GM21360 (cell line): Measurements from ENCODE around the gene CTTNBP2.
"Not testable (repeated sequence)": the region's sequence is repeated elsewhere in the genome, so short reads cannot be mapped to it uniquely, and the experiment has no call there.

ENCODE experiments used
- ATAC-seq: cut with Tn5 transposase; IDR thresholded peaks from one replicate; pipeline ENCODE4 v1.9.1; 2021; ENCODE audit warnings: mild to moderate bottlenecking, moderate library complexity; ENCODE audit not compliant: unreplicated experiment

The CTTNBP2 gene

DNA sequence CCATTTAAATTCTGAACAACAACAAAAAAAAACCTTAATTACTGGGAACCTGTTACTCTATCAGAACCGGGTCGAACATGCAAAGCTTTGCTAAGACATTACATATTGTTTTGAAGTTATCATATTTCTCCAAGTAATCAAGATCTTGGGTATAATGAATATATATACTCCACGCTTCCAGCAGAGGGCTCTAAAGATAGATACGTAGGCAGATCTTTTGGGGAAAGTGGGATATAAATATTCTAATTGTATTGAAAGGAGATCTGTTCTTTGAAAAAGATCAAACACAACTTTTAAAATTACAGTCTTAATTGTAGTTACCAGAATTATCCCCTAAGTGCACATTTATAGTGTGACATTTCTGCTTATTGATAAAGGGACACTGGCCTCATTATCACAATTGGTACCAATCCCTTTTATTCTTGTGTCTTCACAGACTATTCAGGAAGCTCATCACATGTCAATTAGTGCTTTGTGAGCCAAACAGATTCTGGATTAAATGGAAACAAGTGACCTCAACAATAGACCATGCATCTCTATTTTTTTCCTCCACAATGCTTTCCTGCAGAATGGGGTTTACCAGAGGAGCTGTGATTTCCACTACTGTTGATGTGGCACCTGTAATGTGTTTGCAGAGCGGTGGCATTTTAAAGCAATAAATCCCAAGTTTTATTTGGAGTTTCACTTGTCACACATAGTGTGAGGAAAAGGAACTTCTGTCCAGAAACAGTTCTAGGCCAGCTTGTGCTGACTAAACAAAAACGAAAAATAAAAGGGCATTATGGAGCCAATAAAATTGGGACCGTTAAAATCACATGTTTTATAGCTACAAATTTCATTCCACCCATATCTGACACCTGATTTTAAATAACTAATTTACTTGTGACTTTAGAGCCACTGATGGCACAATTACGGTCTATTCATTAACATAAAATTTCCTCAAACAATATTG is 122.4 kb downstream of the CTTNBP2 start:
- ATAC-seq, result peak; percentile 53

DNA sequence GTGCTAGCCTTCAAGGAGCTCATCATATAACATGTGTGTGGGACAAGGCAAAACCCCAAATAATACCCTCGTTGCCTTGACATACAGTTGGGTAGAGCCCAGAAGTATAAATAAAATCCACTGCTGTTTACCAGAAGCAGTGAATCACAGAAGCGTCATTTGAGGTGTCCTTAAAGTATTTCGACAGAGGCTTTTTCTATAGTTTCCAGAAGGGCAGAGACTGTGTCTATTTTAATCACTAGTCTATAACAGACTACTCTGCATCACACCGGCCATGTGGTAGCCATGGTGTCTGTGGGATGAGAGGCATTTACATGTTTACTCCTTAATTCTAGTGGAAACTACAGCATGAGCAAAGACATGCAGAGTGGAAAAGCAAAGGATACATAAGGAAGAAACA is 131.3 kb downstream of the CTTNBP2 start:
- ATAC-seq, result no peak

DNA sequence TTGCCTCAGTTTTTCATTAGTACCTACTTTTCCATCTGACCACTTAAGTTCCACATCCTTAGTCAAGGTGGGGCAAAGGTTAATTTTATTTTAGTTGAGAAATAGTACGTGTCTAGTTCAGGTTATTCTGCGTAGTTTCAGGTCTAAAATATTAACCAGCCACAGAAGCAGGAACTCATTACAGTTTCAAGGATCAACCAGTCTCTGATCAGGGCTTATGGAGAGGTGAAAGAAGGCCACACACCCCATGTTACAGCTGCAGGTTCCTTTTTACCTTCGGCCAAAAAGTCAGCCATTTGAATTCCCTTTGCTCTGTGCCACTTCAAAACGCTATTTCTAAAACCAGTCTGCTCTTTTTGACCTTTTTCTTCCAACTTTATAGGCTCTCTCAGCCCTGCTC is 134.2 kb downstream of the CTTNBP2 start:
- no peak for ATAC-seq

DNA sequence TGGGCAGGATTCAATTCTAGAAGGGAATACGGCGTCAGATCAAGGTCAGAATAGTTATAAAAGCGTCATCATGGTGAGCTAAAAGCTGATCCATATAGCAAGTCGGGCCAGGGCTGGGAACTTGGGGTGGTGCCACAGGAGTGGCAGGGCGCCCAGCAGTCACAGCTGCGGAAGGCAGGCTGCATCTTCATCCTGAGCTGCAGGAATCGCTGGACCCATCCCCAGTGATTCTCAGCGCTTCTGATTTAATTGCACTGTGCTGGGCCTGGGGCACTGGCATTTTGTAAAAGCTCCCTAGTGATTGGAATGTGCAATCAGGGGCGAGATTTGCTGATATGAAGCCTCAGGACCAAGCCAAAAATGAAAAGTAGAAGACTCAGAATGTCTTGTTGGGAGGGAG is 135.3 kb downstream of the CTTNBP2 start:
- ATAC-seq, result no peak

DNA sequence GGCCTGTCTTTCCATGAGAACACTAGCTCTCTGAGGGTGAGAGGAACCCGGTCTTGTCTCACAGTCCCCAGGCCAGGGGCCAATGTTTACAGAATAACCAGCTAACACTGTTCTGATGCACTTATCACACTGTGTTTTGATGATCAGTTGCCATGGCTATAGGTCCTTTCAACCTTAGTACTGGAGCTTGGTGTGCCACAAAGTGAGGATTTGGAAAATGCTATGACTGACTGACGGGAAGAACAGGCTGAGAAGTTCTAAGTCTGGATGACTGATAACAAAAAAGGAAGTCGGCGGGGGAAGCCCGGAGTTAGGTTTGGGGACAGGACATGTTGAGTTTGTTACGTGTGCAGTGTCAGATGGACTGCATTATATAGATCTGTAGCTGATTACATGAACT is 141.8 kb downstream of the CTTNBP2 start:
- ATAC-seq, result peak; percentile 95

DNA sequence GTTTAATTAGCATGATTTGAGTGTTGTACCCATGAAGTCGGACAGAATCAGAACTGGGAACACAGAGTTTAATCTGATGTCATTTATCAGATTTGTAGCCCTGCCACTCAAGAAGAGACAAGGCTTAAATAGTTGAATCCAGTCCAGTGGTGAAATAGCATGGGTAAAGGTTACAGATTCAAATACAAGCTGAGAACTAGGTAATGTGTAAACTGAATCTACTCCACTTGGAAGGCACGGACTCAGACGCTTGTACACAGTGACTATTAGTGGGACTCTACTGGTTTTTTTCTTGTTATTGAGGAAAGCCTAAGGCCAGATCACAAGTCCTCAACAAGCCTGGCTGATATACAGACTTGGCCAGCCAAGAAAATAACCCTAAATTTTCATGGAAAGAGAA is 142.9 kb downstream of the CTTNBP2 start:
- no peak for ATAC-seq

DNA sequence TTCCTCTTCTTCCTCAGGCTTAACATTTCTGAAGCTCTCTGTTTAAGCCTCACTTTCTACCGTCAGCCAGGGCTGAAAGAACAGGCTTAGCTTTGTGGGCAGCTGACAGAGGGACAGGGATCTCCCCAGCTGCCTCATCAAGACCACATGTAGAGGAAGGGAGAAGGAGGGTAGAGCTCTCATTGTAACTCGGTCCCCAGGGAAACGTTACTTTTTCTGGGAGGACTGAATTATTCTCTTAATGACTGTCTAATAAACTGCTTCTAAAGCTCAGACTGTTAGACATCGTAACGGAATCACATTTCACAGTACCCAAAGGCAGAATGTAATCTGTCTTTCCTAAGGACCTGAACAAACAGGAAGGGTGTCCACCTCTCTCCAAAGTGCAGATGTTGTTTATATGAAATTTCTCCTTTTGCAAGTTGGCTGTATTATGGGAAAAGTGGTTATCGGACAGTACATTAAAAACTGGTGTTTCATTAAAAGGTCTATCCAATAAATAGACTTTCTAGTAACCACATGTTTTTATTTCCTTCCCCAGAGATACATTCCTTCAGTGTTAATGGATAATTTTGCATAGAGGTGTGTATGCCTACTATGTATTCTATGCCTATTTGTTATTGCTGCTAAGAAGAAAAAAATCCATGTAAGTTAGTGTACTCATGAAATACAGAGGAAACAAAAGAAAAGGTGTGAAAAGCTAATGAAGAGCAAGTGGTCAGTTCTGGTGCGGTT is 144.2 kb downstream of the CTTNBP2 start:
- ATAC-seq, result peak; percentile 40

DNA sequence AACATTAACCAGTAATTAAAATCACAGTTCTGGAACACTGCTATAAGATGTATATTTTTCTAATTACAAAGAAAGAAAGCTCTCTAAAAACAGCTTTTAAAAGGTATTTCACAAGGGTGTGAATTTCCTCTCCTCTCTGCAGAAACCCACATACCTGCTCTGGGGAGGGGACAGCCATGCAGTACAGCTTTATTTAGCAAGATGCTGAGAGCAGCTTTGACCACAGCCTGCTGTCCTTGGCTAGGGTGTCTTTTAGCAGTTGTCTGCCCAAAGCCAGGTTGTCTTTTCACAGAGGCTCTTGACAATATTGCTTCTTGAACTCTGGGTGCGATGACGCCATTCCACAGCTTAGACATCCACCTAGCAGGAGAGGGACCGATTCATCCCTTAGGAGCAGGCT is 148.3 kb downstream of the CTTNBP2 start:
- ATAC-seq, result no peak

DNA sequence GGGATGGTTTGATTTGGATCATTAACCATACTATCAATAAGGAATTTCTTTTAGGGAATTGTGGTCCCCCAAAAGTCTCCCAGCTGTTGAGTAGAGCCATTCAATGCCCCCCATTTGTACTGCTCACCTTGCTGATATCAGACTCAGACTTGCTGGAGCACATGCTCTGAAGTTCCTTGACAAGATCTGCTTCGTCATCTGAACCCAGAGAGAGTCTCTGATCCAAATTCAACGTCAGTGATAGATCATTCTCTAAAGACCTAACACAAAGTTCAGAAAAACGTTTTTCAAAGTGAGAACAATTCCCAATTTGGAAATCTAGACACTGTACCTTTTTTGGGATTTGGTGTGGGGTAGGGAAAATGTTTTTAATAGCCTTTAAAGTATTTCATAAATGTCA is 153.9 kb downstream of the CTTNBP2 start:
- ATAC-seq, result no peak

DNA sequence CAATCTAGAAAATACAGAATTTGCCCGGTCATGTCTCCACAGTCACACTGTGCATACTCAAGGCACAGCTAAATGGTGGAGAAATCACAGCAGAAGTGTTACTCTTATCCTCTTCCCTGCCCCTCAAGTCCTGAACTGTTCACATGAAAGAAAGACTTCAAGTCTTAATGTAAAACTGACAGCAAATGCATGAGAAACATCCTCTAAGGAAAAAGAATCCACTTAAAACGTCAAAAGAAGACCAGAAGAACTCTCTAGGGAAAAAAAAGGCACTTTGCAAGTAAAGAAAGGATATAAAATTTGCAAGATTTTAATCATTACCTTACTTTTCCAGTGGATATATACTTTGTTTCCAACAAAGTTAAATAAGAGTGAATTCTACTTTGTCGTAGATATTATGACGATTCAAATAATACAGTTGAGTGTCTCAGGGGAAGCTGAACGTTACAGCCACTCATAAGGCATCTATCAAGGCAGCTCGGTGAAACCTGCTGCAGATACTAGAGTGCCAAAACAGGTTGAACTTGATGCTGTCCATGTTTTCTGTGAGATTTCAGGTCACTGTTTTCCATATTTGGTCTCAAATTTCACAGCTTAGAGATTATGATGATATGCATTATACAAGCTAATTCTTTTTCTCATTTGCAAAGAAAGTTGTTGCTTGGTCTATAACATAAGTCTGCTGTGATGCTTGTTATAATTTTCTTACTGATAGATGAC is 155.0 kb downstream of the CTTNBP2 start:
- ATAC-seq, result no peak

DNA sequence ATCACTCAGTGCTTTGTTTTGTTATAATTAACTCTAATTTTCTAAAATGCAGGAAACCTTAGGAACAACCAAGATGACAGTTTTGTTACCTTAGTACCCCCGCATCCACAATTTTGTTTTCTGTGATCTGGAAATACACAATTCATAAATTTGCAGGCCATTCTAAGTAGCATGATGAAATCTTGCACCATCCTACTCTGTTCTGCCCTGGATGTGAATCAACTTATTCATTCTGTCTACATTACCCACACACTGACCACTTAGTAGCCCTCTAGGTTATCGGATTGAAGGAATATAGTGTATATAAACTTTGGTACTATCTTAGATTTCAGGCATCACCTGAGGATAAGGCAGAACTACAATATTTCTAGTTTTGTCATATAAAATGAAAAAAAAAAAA is 155.9 kb downstream of the CTTNBP2 start:
- ATAC-seq, result no peak

DNA sequence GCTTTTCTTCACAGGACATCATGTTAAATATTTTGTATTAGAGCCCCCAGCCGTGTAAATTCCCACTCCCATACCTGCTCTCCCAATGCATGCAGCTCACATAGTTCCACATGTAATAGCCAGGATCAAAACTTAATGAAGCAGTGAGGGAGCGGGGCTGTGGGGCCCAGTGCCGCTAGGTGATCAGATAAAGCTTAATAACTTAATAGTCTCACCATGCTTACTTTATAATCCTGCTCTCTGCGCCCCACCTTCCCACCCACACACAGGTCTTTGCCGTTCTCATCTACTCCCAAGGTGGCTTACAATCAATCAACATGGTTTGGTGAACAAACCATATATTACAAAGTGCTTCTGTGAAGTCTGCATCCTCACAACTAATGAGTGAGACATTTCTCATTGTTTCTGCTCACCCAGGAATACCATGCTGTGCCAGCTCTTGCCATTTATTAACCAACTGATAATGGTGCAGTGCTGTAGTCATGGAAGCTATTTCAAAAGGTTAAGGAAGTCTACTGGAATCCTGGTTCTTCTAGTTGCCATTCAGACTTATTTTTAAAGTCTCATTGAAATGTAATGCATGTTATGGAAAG is 156.4 kb downstream of the CTTNBP2 start:
- no peak for ATAC-seq

DNA sequence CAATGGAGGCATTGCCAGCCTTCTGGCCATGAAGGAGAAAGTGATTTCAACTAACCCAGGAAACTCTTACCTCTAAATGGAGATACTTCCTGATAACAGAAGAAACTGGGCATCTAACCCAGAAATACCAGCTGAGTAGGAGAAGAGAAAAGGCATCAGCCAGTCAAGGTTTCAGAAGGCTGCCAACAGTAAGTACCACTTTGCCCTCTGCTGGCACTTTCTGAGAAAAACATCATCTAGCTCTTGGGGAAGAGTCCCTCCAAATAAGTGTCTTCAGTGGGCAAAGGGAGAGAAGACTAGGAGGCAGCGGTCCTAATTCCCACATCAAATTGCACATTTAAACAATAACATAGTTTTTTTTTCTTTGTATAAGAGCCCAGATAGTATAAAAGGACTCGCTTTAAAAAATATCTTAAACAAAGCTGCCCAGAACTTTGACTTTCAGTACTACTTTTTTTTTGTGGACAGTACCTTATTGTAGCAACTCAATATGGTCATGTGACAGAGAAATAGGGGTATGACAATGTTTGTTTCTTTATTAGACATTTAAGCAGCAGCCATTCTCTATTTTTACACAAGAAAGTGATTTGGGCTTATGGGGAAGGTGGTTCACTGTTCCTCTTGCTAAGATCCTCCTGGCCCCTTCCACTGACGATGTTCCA is 157.3 kb downstream of the CTTNBP2 start:
- peak; percentile 79 for ATAC-seq

DNA sequence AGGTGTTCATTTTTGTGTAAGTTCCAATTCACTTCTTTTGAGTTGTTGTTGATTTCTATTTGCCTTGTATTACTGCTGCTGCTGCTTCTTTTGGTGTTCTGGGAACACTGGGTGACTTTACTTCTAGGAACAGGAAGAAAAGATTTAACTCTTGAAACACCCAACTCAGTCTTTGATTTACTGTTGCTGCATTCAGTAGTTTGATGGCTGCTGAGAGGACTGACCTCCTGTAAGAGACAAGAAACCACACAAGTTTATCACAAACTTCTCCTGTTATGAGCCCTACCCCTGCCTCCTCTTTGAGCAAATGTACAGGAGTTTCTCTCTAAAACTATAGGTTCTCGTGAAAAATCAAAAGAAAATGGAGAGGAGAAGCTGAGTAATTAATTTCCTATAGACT is 161.7 kb downstream of the CTTNBP2 start:
- ATAC-seq, result no peak

DNA sequence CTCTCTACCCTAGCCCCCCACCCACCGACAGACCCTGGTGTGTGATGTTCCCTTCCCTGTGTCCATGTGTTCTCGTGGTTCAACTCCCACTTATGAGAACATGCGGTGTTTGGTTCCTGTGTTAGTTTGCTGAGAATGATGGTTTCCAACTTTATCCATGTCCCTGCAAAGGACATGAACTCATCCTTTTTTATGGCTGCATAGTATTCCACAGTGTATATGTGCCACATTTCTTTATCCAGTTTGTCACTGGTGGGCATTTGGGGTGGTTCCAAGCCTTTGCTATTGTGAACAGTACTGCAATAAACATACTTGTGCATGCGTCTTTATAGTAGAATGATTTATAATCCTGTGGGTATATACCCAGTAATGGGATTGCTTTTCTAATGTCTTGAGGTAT is 165.1 kb downstream of the CTTNBP2 start:
- ATAC-seq, result not testable (repeated sequence)

DNA sequence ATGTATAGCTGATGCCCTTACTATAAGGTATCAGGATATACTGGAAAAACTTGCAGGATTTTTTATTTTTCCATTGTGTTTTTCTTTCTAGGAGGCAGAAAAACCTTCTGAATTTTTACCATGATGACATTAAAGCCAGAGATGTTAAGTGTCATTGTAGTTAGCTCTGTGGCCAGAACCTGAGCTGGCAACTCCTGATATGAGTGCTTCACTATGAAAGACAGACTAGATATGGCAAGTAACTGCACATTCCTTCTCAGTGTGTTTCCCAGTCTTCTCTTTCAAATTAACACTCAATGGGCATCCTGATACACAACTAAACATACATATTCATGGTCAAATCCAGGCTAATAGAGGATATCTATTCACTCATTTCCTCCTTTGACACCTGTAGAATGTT is 166.2 kb downstream of the CTTNBP2 start:
- ATAC-seq, result no peak

DNA sequence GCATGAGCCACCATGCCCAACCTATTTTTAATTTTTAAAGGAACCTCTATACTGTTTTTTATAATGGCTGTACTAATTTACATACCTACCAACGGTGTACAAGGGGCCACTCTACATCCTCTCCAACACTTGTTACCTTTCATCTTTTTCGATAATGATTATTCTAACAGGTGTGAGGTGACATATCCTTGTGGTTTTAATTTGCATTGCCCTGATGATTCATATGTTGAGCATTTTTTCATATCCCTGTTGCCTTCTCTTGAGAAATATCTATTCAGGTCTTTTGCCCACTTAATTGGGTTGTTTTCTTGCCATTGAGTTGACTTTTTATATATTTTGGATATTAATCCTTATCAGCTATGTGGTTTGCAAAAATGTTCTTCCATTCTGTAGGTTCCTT is 167.0 kb downstream of the CTTNBP2 start:
- no peak for ATAC-seq

DNA sequence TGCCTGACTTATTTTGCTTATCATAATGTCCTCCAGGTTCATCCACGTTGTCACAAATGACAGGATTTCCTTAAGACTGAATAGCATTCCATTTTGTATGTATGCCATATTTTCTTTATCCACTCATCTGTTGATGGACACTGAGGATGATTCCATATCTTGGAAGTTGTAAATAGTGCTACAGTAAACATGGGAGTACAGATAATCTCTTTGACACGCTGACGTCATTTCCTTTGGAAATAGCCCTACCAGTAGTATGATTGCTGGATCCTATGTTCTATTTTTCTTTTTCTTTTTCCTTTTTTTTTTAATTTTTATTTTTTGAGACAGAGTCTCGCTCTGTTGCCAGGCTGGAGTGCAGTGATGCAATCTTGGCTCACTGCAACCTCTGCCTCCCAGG is 167.6 kb downstream of the CTTNBP2 start:
- ATAC-seq, result no peak

DNA sequence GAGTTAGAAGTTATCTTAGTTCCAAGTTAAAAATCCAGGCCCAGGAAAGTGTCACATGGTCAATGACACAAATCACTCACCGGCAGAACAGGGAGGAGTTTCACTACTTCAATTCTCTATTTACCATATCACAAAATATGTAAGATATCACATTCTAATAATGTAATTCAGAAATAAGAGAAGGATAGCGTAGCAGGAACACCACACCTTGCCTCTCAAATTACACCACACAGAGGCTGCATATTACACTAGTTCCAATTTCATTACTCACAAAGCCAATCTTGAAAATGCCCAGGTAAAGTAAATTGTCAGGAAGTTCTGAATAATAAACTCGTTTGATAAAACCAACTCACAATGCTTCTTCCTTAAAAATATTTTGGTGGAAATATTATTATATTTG is 169.2 kb downstream of the CTTNBP2 start:
- no peak for ATAC-seq

DNA sequence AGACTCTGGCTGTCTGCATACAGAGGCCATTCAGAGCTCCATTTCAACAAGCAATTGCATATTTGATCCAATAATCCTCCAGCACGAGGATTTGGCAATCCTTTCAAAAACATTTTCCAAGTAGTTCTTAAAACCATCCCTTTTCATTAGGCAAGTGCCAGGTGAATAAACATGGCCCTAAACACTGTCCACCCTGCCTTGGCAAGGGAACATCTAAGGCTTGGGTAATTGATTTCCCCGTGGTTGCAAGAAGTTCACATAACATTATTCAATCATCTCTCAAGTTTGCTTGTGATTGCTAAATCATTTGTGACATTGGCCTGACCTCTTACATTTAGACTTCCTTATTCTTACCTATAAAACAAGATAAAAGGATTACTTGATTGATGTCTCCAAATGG is 175.2 kb downstream of the CTTNBP2 start:
- no peak for ATAC-seq

DNA sequence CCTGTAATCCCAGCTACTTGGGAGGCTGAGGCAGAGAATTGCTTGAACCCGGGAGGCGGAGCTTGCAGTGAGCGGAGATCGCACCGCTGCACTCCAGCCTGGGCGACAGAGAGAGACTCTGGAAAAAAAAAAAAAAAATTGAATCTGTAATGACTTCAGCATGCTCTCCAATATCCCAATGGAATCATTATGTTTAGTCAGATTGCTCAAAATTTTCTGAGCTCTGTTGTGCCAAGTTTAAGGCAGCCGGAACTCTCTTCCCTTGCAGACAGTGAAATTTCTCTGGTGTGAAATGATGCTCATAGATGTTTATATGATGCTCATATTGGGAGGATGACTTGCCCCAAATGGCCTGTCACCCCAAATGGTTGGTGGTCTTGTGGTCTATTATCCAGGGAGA is 180.9 kb downstream of the CTTNBP2 start:
- no peak for ATAC-seq
